Measurements from ENCODE around the gene ADCK2. TPM values are rescaled to one million over a fixed set of nuclear protein-coding genes. Genes with fewer than 3 reads are reported as not detected.

ADCK2 gene
- total RNA-seq, 4 donors from 2014 or later: 19.7 to 27.2 (median 23.3) TPM

GRCh38 chr7:140696024-140696679, 23.4 kb downstream of the ADCK2 start:
- H3K4me3 ChIP-seq: peak overlapping the region; percentile 71 to 95 (median 88)
- H3K9me3 ChIP-seq: no peaks in the 10 kb centered on the region
- H3K27me3 ChIP-seq: no peaks in the 10 kb centered on the region
- intact Hi-C loops (cut with DNase I; ENCODE audit: low total_unique reads): loop anchor here (1.0 to 10.0 kb wide), 5 partner anchors 23 to 531 kb away; partner anchors contain the start of genes ADCK2, BRAF, MKRN1 and MRPS33
- H3K36me3 ChIP-seq: peaks cover 0 to 20% of the 10 kb centered on the region in 2 donors
- peak; percentile 90 to 92 for DNase-seq
- no peak for TF ChIP-seq POLR2A (IDR thresholded peaks at IDR 0.05)
- TF ChIP-seq, protein P1, sequence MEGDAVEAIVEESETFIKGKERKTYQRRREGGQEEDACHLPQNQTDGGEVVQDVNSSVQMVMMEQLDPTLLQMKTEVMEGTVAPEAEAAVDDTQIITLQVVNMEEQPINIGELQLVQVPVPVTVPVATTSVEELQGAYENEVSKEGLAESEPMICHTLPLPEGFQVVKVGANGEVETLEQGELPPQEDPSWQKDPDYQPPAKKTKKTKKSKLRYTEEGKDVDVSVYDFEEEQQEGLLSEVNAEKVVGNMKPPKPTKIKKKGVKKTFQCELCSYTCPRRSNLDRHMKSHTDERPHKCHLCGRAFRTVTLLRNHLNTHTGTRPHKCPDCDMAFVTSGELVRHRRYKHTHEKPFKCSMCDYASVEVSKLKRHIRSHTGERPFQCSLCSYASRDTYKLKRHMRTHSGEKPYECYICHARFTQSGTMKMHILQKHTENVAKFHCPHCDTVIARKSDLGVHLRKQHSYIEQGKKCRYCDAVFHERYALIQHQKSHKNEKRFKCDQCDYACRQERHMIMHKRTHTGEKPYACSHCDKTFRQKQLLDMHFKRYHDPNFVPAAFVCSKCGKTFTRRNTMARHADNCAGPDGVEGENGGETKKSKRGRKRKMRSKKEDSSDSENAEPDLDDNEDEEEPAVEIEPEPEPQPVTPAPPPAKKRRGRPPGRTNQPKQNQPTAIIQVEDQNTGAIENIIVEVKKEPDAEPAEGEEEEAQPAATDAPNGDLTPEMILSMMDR (IDR thresholded peaks at IDR 0.05 in 4 of 5, conservative IDR thresholded peaks at IDR 0.05 in 1 of 5): no peak
- H3K4me1 ChIP-seq: peaks cover 14 to 16% of the 10 kb centered on the region in 2 donors
- in situ Hi-C loops (cut with MboI; ENCODE audit: low sequenced_read_pairs in 4 of 4): loop anchor here in 3 of 4 donors (10.0 to 25.0 kb wide), 2 partner anchors 229 to 316 kb away; partner anchors contain the start of genes MRPS33 (in 3 of the 3) and BRAF (in 1 of the 3)
- peak overlapping the region; percentile 84 to 98 (median 88) for H3K27ac ChIP-seq
- peak in 1 of 2 donors; percentile 23 for ATAC-seq

DNA sequence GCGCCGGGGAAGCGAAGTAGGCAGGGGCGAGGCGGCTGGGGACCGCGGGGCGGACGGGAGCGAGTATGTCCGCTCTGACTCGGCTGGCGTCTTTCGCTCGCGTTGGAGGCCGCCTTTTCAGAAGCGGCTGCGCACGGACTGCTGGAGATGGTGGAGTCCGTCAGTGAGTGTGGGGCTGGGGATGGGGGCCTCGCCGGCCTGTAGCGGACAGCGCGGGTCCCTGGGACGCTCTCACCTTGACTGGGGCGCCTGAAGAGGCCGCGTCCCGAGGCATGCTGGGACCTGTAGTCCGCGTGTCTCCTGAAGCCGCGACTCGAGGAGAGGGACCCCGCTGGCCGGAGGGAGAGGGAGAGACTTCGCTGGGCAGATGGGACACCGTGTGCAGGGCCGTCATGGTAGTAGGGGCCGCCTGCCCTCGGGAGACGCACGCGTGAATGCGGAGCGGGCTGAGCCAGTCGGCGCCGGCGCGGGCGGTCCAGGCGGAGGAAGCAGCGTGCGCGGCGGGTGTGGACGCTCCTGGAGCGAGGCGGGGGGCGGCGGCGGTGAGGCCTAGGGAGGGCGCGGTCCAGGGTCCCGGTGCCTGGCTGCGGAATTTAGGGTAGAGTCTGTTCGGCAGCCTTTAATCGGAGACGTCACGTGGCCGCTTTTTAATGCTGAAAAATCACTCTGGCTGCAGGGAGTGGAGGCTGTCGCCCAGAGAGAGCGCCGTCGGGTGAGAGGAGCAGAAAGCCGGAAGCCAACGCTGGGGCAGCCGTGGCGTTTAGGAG, 24.1 kb downstream of the ADCK2 start, which contains the start of gene NDUFB2:
Gene NDUFB2 (plus strand): TSS at position 29 of the 767 bp plus-strand sequence. CDS start 37 bp downstream, at position 66.
- Histone ChIP-seq H3K27ac (peak within 1 kb of the TSS; percentile 84 to 98 (median 88)), H3K27me3 (no peaks in the 10 kb centered on the region), H3K36me3 (peaks cover 0 to 13% of the 10 kb centered on the region in 2 donors), H3K4me3 (peak within 1 kb of the TSS; percentile 71 to 95 (median 88)), H3K9me3 (no peaks in the 10 kb centered on the region), H3K4me1 (peaks cover 14 to 16% of the 10 kb centered on the region in 2 donors)
- TF ChIP-seq POLR2A (IDR thresholded peaks at IDR 0.05): peak; percentile 92 to 94
- TF ChIP-seq, protein P1 (IDR thresholded peaks at IDR 0.05 in 4 of 5, conservative IDR thresholded peaks at IDR 0.05 in 1 of 5): no peak
- ATAC-seq (peak; percentile 94 to 95), DNase-seq (peak; percentile 64 to 73)
- in situ Hi-C loops (cut with MboI; ENCODE audit: low sequenced_read_pairs in 4 of 4) (loop anchor here in 3 of 4 donors (10.0 to 25.0 kb wide), 2 partner anchors 228 to 315 kb away; partner anchors contain the start of genes MRPS33 (in 3 of the 3) and BRAF (in 1 of the 3)), intact Hi-C loops (cut with DNase I; ENCODE audit: low total_unique reads) (loop anchor here (1.0 to 10.0 kb wide), 5 partner anchors 24 to 532 kb away; partner anchors contain the start of genes ADCK2, BRAF, MKRN1 and MRPS33)

GRCh38 chr7:140697447-140698143, 24.9 kb downstream of the ADCK2 start:
- H3K36me3 ChIP-seq: peaks cover 0 to 8% of the 10 kb centered on the region in 2 donors
- in situ Hi-C loops (cut with MboI; ENCODE audit: low sequenced_read_pairs in 4 of 4): loop anchor here in 3 of 4 donors (10.0 to 25.0 kb wide), 2 partner anchors 227 to 315 kb away; partner anchors contain the start of genes MRPS33 (in 3 of the 3) and BRAF (in 1 of the 3)
- H3K4me3 ChIP-seq: peak overlapping the region; percentile 71 to 95 (median 88)
- DNase-seq: no peak
- peaks cover 14 to 16% of the 10 kb centered on the region in 2 donors for H3K4me1 ChIP-seq
- H3K9me3 ChIP-seq: no peaks in the 10 kb centered on the region
- ATAC-seq: no peak
- H3K27ac ChIP-seq: peak overlapping the region; percentile 84 to 98 (median 88)
- TF ChIP-seq, protein P1 (IDR thresholded peaks at IDR 0.05 in 4 of 5, conservative IDR thresholded peaks at IDR 0.05 in 1 of 5): no peak
- intact Hi-C loops (cut with DNase I; ENCODE audit: low total_unique reads): loop anchor here (2.0 to 10.0 kb wide), 4 partner anchors 25 to 533 kb away; partner anchors contain the start of genes ADCK2, BRAF and MRPS33
- H3K27me3 ChIP-seq: no peaks in the 10 kb centered on the region

- no peak for TF ChIP-seq POLR2A (IDR thresholded peaks at IDR 0.05)
- TF ChIP-seq, protein P1 (IDR thresholded peaks at IDR 0.05 in 4 of 5, conservative IDR thresholded peaks at IDR 0.05 in 1 of 5): no peak
- no peak for ATAC-seq
- no peaks in the 10 kb centered on the region for H3K36me3 ChIP-seq
- H3K9me3 ChIP-seq: no peaks in the 10 kb centered on the region
- peaks cover 14 to 16% of the 10 kb centered on the region in 2 donors for H3K4me1 ChIP-seq
- no peak for DNase-seq
- peak overlapping the region in 1 of 4 donors; percentile 71 for H3K4me3 ChIP-seq
- H3K27me3 ChIP-seq: no peaks in the 10 kb centered on the region
- intact Hi-C loops (cut with DNase I; ENCODE audit: low total_unique reads) (loop anchor here (5.0 to 10.0 kb wide), 2 partner anchors 224 to 534 kb away; partner anchors contain the start of gene BRAF), in situ Hi-C loops (cut with MboI; ENCODE audit: low sequenced_read_pairs in 4 of 4) (loop anchor here in 3 of 4 donors (10.0 to 25.0 kb wide), 2 partner anchors 226 to 314 kb away; partner anchors contain the start of genes MRPS33 (in 3 of the 3) and BRAF (in 1 of the 3))
- no peak overlapping the region for H3K27ac ChIP-seq
Measured at GRCh38 chr7:140698477-140698876, 25.7 kb downstream of the ADCK2 start.
